ENCODE data around the gene USP48. TPM values are rescaled to one million over a fixed set of nuclear protein-coding genes. Genes with fewer than 3 reads are reported as not detected.

Gene USP48
- total and polyA plus RNA-seq, 2 of the 13 experiments (the other 11 are each of a cell fraction or from before 2014, with no cell fraction given): 30.4 to 30.7 TPM

DNA sequence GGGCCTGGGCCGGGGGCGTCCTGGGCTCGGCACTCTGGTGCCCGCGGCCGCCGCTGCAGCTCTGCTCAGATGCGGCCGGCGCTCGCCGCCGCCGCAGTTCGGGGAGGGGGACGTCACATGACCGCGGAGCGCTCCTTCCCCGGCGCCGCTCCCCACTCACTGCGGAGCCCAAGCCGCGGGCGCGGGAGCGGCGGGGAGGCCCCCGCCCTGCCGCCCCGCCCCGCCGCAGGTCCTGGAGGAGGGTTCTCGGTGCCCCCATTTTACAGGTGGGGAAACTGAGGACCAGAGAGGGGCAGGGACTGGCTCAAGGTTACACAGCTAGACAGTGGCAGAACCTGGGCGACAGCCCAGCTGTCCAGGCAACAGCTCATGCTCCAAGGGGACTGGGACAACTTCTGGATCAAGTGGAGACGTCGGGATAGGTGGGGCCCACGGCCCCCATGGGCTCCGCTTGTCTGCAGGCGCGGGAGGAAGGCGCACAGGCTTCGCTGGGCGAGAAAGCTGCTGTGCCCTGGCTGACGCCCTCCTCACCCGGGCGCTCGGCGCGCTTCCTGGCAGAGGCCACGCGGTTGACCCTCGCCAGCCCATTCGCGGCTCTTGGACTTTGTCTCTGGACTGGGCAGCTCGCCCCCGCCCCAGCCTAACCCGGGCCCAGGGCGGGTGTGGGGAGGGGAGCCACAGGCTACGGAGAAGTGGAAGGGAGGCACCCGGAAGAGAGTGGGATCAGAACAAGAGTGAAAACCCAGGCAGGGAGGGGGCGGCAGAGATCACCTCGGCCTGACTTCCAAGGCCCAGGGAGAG is 113.5 kb downstream of the USP48 start, which contains the start of gene RAP1GAP (continued):
- TF ChIP-seq, protein P1, sequence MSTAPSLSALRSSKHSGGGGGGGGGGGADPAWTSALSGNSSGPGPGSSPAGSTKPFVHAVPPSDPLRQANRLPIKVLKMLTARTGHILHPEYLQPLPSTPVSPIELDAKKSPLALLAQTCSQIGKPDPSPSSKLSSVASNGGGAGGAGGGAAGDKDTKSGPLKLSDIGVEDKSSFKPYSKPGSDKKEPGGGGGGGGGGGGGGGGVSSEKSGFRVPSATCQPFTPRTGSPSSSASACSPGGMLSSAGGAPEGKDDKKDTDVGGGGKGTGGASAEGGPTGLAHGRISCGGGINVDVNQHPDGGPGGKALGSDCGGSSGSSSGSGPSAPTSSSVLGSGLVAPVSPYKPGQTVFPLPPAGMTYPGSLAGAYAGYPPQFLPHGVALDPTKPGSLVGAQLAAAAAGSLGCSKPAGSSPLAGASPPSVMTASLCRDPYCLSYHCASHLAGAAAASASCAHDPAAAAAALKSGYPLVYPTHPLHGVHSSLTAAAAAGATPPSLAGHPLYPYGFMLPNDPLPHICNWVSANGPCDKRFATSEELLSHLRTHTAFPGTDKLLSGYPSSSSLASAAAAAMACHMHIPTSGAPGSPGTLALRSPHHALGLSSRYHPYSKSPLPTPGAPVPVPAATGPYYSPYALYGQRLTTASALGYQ (CRISPR knock-in tag; IDR thresholded peaks at IDR 0.05): peak; percentile 15; the same call in 1 of the 2 replicates
- TF ChIP-seq, protein P2, sequence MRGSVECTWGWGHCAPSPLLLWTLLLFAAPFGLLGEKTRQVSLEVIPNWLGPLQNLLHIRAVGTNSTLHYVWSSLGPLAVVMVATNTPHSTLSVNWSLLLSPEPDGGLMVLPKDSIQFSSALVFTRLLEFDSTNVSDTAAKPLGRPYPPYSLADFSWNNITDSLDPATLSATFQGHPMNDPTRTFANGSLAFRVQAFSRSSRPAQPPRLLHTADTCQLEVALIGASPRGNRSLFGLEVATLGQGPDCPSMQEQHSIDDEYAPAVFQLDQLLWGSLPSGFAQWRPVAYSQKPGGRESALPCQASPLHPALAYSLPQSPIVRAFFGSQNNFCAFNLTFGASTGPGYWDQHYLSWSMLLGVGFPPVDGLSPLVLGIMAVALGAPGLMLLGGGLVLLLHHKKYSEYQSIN (CRISPR knock-in tag; IDR thresholded peaks at IDR 0.05; ENCODE audit: borderline replicate concordance): no peak
- peak; percentile 78; the same call in 1 of the 2 replicates for TF ChIP-seq MTA1 (CRISPR knock-in tag; IDR thresholded peaks at IDR 0.05; ENCODE audit: borderline replicate concordance)
- TF ChIP-seq MXD4 (CRISPR knock-in tag; IDR thresholded peaks at IDR 0.05): peak; percentile 88
- TF ChIP-seq ZNF326 (CRISPR knock-in tag; IDR thresholded peaks at IDR 0.05; ENCODE audit: borderline replicate concordance): no peak
- peak; percentile 71; the same call in 1 of the 2 replicates for TF ChIP-seq GFI1 (CRISPR knock-in tag; IDR thresholded peaks at IDR 0.05; ENCODE audit: borderline replicate concordance)
- TF ChIP-seq MEIS2 (CRISPR knock-in tag; IDR thresholded peaks at IDR 0.05): peak; percentile 80
- TF ChIP-seq THRA (CRISPR knock-in tag; IDR thresholded peaks at IDR 0.05; ENCODE audit: borderline replicate concordance): peak; percentile 89
- TF ChIP-seq ZNF616 (CRISPR knock-in tag; IDR thresholded peaks at IDR 0.05; ENCODE audit: low read depth): no peak
- TF ChIP-seq HDAC2 (CRISPR knock-in tag; IDR thresholded peaks at IDR 0.05): peak; percentile 63; the same call in 1 of the 2 replicates
- peak; percentile 92 for TF ChIP-seq HIVEP1 (CRISPR knock-in tag; IDR thresholded peaks at IDR 0.05)
- TF ChIP-seq, protein P3, sequence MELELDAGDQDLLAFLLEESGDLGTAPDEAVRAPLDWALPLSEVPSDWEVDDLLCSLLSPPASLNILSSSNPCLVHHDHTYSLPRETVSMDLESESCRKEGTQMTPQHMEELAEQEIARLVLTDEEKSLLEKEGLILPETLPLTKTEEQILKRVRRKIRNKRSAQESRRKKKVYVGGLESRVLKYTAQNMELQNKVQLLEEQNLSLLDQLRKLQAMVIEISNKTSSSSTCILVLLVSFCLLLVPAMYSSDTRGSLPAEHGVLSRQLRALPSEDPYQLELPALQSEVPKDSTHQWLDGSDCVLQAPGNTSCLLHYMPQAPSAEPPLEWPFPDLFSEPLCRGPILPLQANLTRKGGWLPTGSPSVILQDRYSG (CRISPR knock-in tag; IDR thresholded peaks at IDR 0.05): no peak
- TF ChIP-seq ZNF746 (CRISPR knock-in tag; IDR thresholded peaks at IDR 0.05): peak; percentile 94
- no peak for TF ChIP-seq MYNN (CRISPR knock-in tag; IDR thresholded peaks at IDR 0.05; ENCODE audit: low read depth)
- TF ChIP-seq ZNF777 (CRISPR knock-in tag; IDR thresholded peaks at IDR 0.05): no peak
- TF ChIP-seq, protein P4, sequence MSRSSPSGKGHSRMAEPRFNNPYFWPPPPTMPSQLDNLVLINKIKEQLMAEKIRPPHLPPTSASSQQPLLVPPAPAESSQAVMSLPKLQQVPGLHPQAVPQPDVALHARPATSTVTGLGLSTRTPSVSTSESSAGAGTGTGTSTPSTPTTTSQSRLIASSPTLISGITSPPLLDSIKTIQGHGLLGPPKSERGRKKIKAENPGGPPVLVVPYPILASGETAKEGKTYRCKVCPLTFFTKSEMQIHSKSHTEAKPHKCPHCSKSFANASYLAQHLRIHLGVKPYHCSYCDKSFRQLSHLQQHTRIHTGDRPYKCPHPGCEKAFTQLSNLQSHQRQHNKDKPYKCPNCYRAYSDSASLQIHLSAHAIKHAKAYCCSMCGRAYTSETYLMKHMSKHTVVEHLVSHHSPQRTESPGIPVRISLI (CRISPR knock-in tag; IDR thresholded peaks at IDR 0.05; ENCODE audit: borderline replicate concordance): no peak; the same call in 1 of the 2 replicates
- peak; percentile 77; the same call in 1 of the 2 replicates for TF ChIP-seq NFKB2 (CRISPR knock-in tag; IDR thresholded peaks at IDR 0.05; ENCODE audit: borderline replicate concordance)
- TF ChIP-seq ETV6 (CRISPR knock-in tag; conservative IDR thresholded peaks at IDR 0.05): peak; percentile 13; the same call in 1 of the 2 replicates
- TF ChIP-seq MIXL1 (CRISPR knock-in tag; IDR thresholded peaks at IDR 0.05): peak; percentile 57; the same call in 1 of the 2 replicates
- TF ChIP-seq, protein P5, sequence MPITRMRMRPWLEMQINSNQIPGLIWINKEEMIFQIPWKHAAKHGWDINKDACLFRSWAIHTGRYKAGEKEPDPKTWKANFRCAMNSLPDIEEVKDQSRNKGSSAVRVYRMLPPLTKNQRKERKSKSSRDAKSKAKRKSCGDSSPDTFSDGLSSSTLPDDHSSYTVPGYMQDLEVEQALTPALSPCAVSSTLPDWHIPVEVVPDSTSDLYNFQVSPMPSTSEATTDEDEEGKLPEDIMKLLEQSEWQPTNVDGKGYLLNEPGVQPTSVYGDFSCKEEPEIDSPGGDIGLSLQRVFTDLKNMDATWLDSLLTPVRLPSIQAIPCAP (CRISPR knock-in tag; IDR thresholded peaks at IDR 0.05; ENCODE audit: low read depth): no peak
- TF ChIP-seq ZNF263 (CRISPR knock-in tag; IDR thresholded peaks at IDR 0.05): 0 out of 2 replicates have a peak, but pooled peaks have one; percentile 49
